Activated gamma-delta T cell (primary cell): ENCODE results near the gene HNRNPF.

Source experiments
- DNase-seq: peaks from one replicate; lab custom pipeline; 2025; lab: John Stamatoyannopoulos, UW

HNRNPF gene

GRCh38 chr10:43376828-43377423 lies 32.1 kb downstream of the HNRNPF start:
- DNase-seq: no peak

GRCh38 chr10:43376046-43376635 lies 32.8 kb downstream of the HNRNPF start:
- DNase-seq: no peak

- no peak for DNase-seq
These were observed 33.5 kb downstream of the HNRNPF start for GRCh38 chr10:43375401-43376020.

GRCh38 chr10:43374194-43374593 lies 34.8 kb downstream of the HNRNPF start:
- DNase-seq: no peak

GRCh38 chr10:43373461-43373860 lies 35.5 kb downstream of the HNRNPF start:
- DNase-seq: no peak

- no peak for DNase-seq
These were observed 36.1 kb downstream of the HNRNPF start for GRCh38 chr10:43372765-43373361.

GRCh38 chr10:43371418-43371817 lies 37.6 kb downstream of the HNRNPF start, which contains the start of gene FXYD4:
Gene FXYD4 (plus strand): TSS chr10:43371636. CDS start chr10:43373747, 2,111 bp downstream.
- no peak for DNase-seq

- DNase-seq: no peak
These were observed 38.2 kb downstream of the HNRNPF start for GRCh38 chr10:43370671-43371215.

- DNase-seq: no peak
These were observed 39.1 kb downstream of the HNRNPF start for GRCh38 chr10:43369921-43370320.

- DNase-seq: no peak
These were observed 44.0 kb downstream of the HNRNPF start for GRCh38 chr10:43365001-43365400.

GRCh38 chr10:43362191-43362839 lies 46.7 kb downstream of the HNRNPF start:
- DNase-seq: peak; percentile 86

GRCh38 chr10:43361547-43362190 lies 47.3 kb downstream of the HNRNPF start:
- no peak for DNase-seq

- no peak for DNase-seq
These were observed 48.9 kb downstream of the HNRNPF start for GRCh38 chr10:43360086-43360485.

- no peak for DNase-seq
These were observed 53.1 kb downstream of the HNRNPF start for GRCh38 chr10:43355749-43356371.

- DNase-seq: no peak
These were observed 54.1 kb downstream of the HNRNPF start for GRCh38 chr10:43354879-43355380.

GRCh38 chr10:43354330-43354635 lies 54.7 kb downstream of the HNRNPF start:
- no peak for DNase-seq

- DNase-seq: no peak
These were observed 55.3 kb downstream of the HNRNPF start for GRCh38 chr10:43353495-43354329.

- no peak for DNase-seq
These were observed 56.0 kb downstream of the HNRNPF start for GRCh38 chr10:43352951-43353350.

- no peak for DNase-seq
These were observed 57.7 kb downstream of the HNRNPF start for GRCh38 chr10:43351301-43351700.

- DNase-seq: no peak
These were observed 58.3 kb downstream of the HNRNPF start for GRCh38 chr10:43350686-43351085.
